KOPT-K1 (cell line): ENCODE data around the gene GPHN.

Source experiments
- H3K27ac ChIP-seq: fragments of 200-600 bp; sonication (generic); 2 replicates; pipeline ENCODE4 v1.5.1; 2016; ENCODE audit warnings: antibody characterized with exemption, mild to moderate bottlenecking, low read depth, low read length; ENCODE audit not compliant: poor library complexity, severe bottlenecking
- H3K36me3 ChIP-seq: fragments of 200-600 bp; sonication (generic); 2 replicates; pipeline ENCODE4 v1.5.1; 2017; ENCODE audit warnings: antibody characterized with exemption, mild to moderate bottlenecking, low read length, moderate library complexity; ENCODE audit not compliant: insufficient read depth
- H3K9me3 ChIP-seq: fragments of 200-600 bp; sonication (generic); 2 replicates; pipeline ENCODE4 v1.5.1; 2017; ENCODE audit warnings: antibody characterized with exemption, low read length, mild to moderate bottlenecking; ENCODE audit not compliant: insufficient read depth, poor library complexity, severe bottlenecking

The GPHN gene

GRCh38 chr14:66603945-66604344, 96.0 kb downstream of the GPHN start:
- Histone ChIP-seq H3K27ac (no peak overlapping the region), H3K36me3 (no peaks in the 10 kb centered on the region), H3K9me3 (no peaks in the 10 kb centered on the region)

- no peaks in the 10 kb centered on the region for H3K9me3 ChIP-seq
- no peak overlapping the region for H3K27ac ChIP-seq
- no peaks in the 10 kb centered on the region for H3K36me3 ChIP-seq
Measured at GRCh38 chr14:66606826-66607225, 98.9 kb downstream of the GPHN start.

- no peak overlapping the region for H3K27ac ChIP-seq
- no peaks in the 10 kb centered on the region for H3K36me3 ChIP-seq
- H3K9me3 ChIP-seq = no peaks in the 10 kb centered on the region
Measured at GRCh38 chr14:66610154-66610563, 102.2 kb downstream of the GPHN start.

GRCh38 chr14:66613344-66613743, 105.4 kb downstream of the GPHN start:
- Histone ChIP-seq H3K27ac (no peak overlapping the region), H3K9me3 (peaks cover 6% of the 10 kb centered on the region), H3K36me3 (no peaks in the 10 kb centered on the region)

GRCh38 chr14:66619952-66620351, 112.0 kb downstream of the GPHN start:
- Histone ChIP-seq H3K36me3 (no peaks in the 10 kb centered on the region), H3K9me3 (peaks cover 6% of the 10 kb centered on the region), H3K27ac (no peak overlapping the region)

GRCh38 chr14:66623838-66624237, 115.9 kb downstream of the GPHN start:
- H3K9me3 ChIP-seq = no peaks in the 10 kb centered on the region
- H3K36me3 ChIP-seq = no peaks in the 10 kb centered on the region
- H3K27ac ChIP-seq = no peak overlapping the region

- H3K36me3 ChIP-seq = no peaks in the 10 kb centered on the region
- H3K27ac ChIP-seq = no peak overlapping the region
- no peaks in the 10 kb centered on the region for H3K9me3 ChIP-seq
Measured at GRCh38 chr14:66624336-66624937, 116.5 kb downstream of the GPHN start.

- H3K36me3 ChIP-seq = no peaks in the 10 kb centered on the region
- no peaks in the 10 kb centered on the region for H3K9me3 ChIP-seq
- H3K27ac ChIP-seq = no peak overlapping the region
Measured at GRCh38 chr14:66628636-66629035, 120.7 kb downstream of the GPHN start.

- Histone ChIP-seq H3K27ac (no peak overlapping the region), H3K36me3 (no peaks in the 10 kb centered on the region), H3K9me3 (no peaks in the 10 kb centered on the region)
Measured at GRCh38 chr14:66629499-66629898, 121.6 kb downstream of the GPHN start.

GRCh38 chr14:66634876-66635275, 126.9 kb downstream of the GPHN start:
- Histone ChIP-seq H3K27ac (no peak overlapping the region), H3K36me3 (no peaks in the 10 kb centered on the region), H3K9me3 (no peaks in the 10 kb centered on the region)

- Histone ChIP-seq H3K9me3 (no peaks in the 10 kb centered on the region), H3K36me3 (no peaks in the 10 kb centered on the region), H3K27ac (no peak overlapping the region)
Measured at GRCh38 chr14:66635435-66635834, 127.5 kb downstream of the GPHN start.

- Histone ChIP-seq H3K36me3 (no peaks in the 10 kb centered on the region), H3K27ac (no peak overlapping the region), H3K9me3 (no peaks in the 10 kb centered on the region)
Measured at GRCh38 chr14:66636240-66636639, 128.3 kb downstream of the GPHN start.

GRCh38 chr14:66638689-66639088, 130.7 kb downstream of the GPHN start:
- H3K36me3 ChIP-seq = no peaks in the 10 kb centered on the region
- H3K9me3 ChIP-seq = no peaks in the 10 kb centered on the region
- no peak overlapping the region for H3K27ac ChIP-seq

GRCh38 chr14:66641861-66642635, 134.1 kb downstream of the GPHN start:
- no peaks in the 10 kb centered on the region for H3K9me3 ChIP-seq
- H3K27ac ChIP-seq = no peak overlapping the region
- H3K36me3 ChIP-seq = no peaks in the 10 kb centered on the region

- Histone ChIP-seq H3K36me3 (no peaks in the 10 kb centered on the region), H3K9me3 (no peaks in the 10 kb centered on the region), H3K27ac (no peak overlapping the region)
Measured at GRCh38 chr14:66643344-66643743, 135.4 kb downstream of the GPHN start.

- Histone ChIP-seq H3K36me3 (no peaks in the 10 kb centered on the region), H3K27ac (no peak overlapping the region), H3K9me3 (no peaks in the 10 kb centered on the region)
Measured at GRCh38 chr14:66645716-66646115, 137.8 kb downstream of the GPHN start.
